GM10266 (cell line): Measurements from ENCODE around the gene CD27.

ENCODE experiments used
- DNase-seq: peaks from one replicate; pipeline ENCODE4 v3.0.0; 2012; ENCODE audit errors: extremely low spot score
- TF ChIP-seq, protein P1 (sequence below): IDR thresholded peaks from 2 replicates; pipeline ENCODE4 v1.5.1; 2012; ENCODE audit warnings: mild to moderate bottlenecking, low read depth; ENCODE audit not compliant: control insufficient read depth, insufficient read depth; ENCODE audit errors: missing control alignments

The CD27 gene

DNA sequence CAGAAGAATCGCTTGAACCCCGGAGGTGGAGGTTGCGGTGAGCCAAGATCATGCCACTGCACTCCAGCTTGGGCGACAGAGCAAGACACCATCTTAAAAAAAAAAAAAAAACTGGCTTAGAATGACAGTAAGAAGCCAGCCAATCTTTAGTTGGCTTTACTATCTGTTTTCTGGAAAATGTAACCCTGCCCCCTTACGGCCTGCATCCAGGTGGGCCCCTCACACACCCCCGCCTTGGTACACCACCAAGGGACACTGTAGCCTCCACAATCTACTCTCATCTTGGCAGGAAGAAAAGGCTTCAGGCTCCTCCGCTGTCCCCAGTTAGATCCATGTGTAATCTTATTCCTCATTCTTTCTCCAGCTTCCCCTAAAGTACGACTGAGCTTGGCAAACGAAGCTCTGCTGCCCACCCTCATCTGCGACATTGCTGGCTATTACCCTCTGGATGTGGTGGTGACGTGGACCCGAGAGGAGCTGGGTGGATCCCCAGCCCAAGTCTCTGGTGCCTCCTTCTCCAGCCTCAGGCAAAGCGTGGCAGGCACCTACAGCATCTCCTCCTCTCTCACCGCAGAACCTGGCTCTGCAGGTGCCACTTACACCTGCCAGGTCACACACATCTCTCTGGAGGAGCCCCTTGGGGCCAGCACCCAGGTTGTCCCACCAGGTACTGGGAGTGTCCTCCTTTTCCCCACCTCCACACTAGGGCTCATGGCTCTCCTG, 13.7 kb downstream of the CD27 start:
- DNase-seq, result no peak
- TF ChIP-seq, protein P1, sequence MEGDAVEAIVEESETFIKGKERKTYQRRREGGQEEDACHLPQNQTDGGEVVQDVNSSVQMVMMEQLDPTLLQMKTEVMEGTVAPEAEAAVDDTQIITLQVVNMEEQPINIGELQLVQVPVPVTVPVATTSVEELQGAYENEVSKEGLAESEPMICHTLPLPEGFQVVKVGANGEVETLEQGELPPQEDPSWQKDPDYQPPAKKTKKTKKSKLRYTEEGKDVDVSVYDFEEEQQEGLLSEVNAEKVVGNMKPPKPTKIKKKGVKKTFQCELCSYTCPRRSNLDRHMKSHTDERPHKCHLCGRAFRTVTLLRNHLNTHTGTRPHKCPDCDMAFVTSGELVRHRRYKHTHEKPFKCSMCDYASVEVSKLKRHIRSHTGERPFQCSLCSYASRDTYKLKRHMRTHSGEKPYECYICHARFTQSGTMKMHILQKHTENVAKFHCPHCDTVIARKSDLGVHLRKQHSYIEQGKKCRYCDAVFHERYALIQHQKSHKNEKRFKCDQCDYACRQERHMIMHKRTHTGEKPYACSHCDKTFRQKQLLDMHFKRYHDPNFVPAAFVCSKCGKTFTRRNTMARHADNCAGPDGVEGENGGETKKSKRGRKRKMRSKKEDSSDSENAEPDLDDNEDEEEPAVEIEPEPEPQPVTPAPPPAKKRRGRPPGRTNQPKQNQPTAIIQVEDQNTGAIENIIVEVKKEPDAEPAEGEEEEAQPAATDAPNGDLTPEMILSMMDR, result no peak

DNA sequence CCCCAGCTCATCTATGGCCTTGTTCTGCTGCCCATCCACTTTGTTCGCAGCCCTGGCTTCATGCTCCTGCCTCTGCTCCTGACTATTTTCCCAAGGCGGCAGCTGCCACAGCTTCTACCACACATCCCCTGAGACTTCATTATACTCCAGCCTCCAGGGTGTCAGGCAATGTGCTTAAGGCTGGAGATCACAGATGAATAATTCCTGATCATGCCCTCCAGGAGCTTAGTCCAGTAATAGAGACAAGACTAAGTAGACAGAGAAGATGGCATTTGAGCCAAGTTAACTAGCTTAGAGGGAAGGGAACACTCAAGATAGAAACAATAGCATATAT, 14.2 kb downstream of the CD27 start:
- TF ChIP-seq, protein P1, result no peak
- DNase-seq, result no peak

DNA sequence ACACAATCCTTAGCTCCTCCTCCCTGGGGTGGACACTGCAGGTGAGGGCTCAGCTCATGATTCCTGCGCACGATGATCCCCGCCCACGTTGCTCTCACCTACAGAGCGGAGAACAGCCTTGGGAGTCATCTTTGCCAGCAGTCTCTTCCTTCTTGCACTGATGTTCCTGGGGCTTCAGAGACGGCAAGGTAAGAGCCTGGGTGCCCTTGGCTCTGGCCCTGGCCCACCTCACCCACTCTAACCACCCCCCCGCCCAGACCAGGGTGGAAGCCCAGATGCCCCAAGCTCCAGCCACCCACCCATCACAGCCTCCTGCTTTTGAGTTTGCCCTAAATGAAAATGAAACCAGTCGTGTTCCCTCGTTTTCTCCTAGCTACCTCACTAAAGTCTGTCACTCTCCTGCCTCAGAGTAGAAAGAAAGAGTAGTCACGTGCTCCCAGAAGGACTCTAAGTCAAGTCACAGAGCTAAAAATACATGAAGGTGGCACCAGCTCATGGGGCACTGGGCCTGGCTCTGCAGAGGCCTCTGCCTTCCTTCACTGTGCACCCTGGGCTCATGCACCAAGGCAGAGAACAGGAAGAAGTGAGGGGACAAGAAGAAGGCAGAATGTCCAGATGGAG, 16.1 kb downstream of the CD27 start:
- TF ChIP-seq, protein P1, result no peak
- DNase-seq, result no peak

DNA sequence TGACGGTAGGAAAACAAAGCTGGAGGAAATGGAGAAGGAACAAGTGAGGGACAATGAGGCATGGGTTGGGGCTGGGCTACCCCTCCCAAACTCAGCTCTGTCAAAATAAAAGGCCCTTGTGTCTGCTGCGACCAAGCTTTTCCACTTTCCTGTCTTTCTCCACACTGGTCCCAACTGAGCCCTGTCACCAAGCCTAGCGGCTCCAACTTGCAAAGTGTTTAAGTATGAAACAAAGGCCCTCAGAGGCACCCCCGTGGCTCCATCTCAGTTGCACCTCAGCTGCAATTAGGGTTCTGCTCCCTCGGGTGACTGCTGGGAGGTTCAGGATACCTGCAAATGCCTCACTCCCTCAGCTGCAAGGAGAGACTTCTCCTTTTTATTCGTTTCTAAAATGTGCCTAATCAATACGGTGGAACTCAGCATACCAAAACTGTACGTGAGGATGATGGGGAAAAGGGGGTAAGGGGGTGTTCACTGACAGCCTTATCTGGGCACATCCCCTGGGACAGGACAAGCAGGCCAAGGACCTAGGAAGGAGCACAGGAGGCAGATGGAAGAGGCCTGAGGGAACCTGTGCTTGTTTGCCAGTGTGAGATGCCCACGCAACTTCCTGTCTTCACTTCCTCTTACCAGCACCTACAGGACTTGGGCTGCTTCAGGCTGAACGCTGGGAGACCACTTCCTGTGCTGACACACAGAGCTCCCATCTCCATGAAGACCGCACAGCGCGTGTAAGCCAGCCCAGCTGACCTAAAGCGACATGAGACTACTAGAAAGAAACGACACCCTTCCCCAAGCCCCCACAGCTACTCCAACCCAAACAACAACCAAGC, 16.9 kb downstream of the CD27 start:
- DNase-seq, result peak; percentile 78
- TF ChIP-seq, protein P1, result no peak

DNA sequence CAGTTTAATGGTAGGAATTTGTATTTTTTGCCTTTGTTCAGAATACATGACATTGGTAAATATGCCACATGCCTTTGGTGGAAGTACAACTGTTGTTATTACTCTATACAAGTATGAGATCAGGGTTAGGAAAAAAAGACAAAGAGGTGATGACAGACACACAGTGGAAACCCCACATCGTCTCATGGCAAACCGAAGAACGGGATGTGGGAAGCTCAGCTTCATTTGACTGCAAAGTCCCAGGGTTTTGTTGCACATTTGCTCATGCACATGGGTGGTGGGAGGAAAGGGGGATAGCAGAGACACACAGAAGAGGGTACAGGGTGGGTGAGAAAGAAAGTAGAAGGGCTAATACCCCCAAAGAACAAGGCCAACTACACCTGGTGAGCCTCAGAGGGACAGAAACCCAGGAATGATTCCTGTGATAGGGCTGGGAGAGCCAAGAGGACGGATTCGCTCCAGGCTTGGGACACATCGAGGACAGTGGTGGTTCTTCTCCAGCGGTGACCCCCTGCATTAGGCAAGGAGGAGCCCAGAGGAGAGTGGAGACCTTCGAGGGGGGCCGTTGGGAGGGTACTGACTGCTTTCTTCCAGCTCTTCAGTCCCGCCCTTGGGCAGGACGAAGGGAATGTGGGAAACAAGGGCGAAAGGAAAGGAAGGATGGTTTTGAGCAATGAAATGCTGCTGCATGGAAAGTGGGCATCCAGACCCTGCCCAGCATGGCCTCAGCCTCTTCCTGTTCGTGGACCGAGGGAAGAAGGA, 17.7 kb downstream of the CD27 start:
- TF ChIP-seq, protein P1, result no peak
- DNase-seq, result no peak

DNA sequence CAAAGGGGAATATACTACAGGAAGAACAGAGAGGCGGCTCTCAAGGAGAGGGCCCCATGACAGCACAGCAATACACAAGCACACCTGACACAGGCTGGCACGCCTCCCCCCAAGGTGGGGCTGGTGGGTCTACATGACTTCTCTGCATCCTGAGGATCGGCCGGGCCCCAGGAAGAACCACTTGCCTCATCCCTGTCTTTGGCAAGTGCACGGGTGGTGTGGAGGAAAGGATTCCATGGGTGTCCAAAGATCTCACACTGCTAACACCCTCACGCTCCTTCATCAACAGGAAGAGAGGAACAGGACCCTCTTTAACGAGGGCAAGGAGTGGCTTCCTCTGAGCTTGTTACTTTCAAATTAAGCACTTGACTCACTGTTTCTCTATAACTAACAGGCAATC, 18.5 kb downstream of the CD27 start:
- TF ChIP-seq, protein P1, result no peak
- no peak for DNase-seq
